ENCODE results near the gene PSME1. TPM values are rescaled to one million over a fixed set of nuclear protein-coding genes. Genes with fewer than 3 reads are reported as not detected.
A peak's percentile ranks its signal among the peaks of the same experiment; 100 is the strongest.

The PSME1 gene
- total RNA-seq, 4 donors from 2014 or later: 63.3 to 158 (median 87.5) TPM

- Histone ChIP-seq H3K27ac (no peak overlapping the region), H3K36me3 (peaks cover 0 to 64% of the 10 kb centered on the region in 2 donors), H3K4me1 (peaks cover 12 to 16% of the 10 kb centered on the region in 2 donors), H3K9me3 (no peaks in the 10 kb centered on the region), H3K4me3 (no peak overlapping the region), H3K27me3 (no peaks in the 10 kb centered on the region)
- intact Hi-C loops (cut with DNase I; ENCODE audit: low total_unique reads) (no loop called here), in situ Hi-C loops (cut with MboI; ENCODE audit: low sequenced_read_pairs in 4 of 4) (no loop called here)
- ATAC-seq (no peak), DNase-seq (no peak)
- TF ChIP-seq CTCF (IDR thresholded peaks at IDR 0.05 in 4 of 5, conservative IDR thresholded peaks at IDR 0.05 in 1 of 5) (no peak), POLR2A (IDR thresholded peaks at IDR 0.05) (no peak)
These were observed 49.7 kb downstream of the PSME1 start for GRCh38 chr14:24185741-24186140.

GRCh38 chr14:24186831-24187538, 51.0 kb downstream of the PSME1 start:
- intact Hi-C loops (cut with DNase I; ENCODE audit: low total_unique reads) (no loop called here), in situ Hi-C loops (cut with MboI; ENCODE audit: low sequenced_read_pairs in 4 of 4) (no loop called here)
- peaks cover 12 to 16% of the 10 kb centered on the region in 2 donors for H3K4me1 ChIP-seq
- H3K9me3 ChIP-seq: no peaks in the 10 kb centered on the region
- TF ChIP-seq CTCF (IDR thresholded peaks at IDR 0.05 in 4 of 5, conservative IDR thresholded peaks at IDR 0.05 in 1 of 5) (no peak), POLR2A (IDR thresholded peaks at IDR 0.05) (no peak)
- DNase-seq: no peak
- H3K36me3 ChIP-seq: peaks cover 0 to 58% of the 10 kb centered on the region in 2 donors
- no peaks in the 10 kb centered on the region for H3K27me3 ChIP-seq
- H3K27ac ChIP-seq: peak overlapping the region in 1 of 4 donors; percentile 89
- ATAC-seq: no peak
- H3K4me3 ChIP-seq: peak overlapping the region in 1 of 4 donors; percentile 84

- peaks cover 0 to 58% of the 10 kb centered on the region in 2 donors for H3K36me3 ChIP-seq
- no peak for DNase-seq
These were observed 51.5 kb downstream of the PSME1 start for GRCh38 chr14:24187539-24187915.

More at GRCh38 chr14:24187539-24187915, 51.5 kb downstream of the PSME1 start:
- Histone ChIP-seq H3K4me1 (peaks cover 12 to 16% of the 10 kb centered on the region in 2 donors), H3K4me3 (peak overlapping the region in 3 of 4 donors; percentile 80 to 84 (median 84)), H3K27me3 (no peaks in the 10 kb centered on the region), H3K9me3 (no peaks in the 10 kb centered on the region), H3K27ac (peak overlapping the region; percentile 83 to 90 (median 86))
- in situ Hi-C loops (cut with MboI; ENCODE audit: low sequenced_read_pairs in 4 of 4): no loop called here
- no peak for ATAC-seq
- intact Hi-C loops (cut with DNase I; ENCODE audit: low total_unique reads): no loop called here
- TF ChIP-seq CTCF (IDR thresholded peaks at IDR 0.05 in 4 of 5, conservative IDR thresholded peaks at IDR 0.05 in 1 of 5) (no peak), POLR2A (IDR thresholded peaks at IDR 0.05) (no peak)

Small RNAs within 50 kb of the gene (microRNA-seq; reads per million reads assigned to microRNA genes)
- gene MIR7703 (ENCODE audit: borderline replicate concordance in 2 of 2): 0 to 1.2 reads per million in 2 donors

Other genes with a start within 250 kb of the PSME1 start
- 10 to 100 TPM; 26.0 to 56.2 (median 44.1) TPM for gene DHRS4, start 182.4 kb upstream of the PSME1 start, total RNA-seq
- 10 to 100 TPM; 12.1 to 40.2 (median 25.0) TPM for gene DHRS4L2, start 147.3 kb upstream of the PSME1 start, total RNA-seq
- under 1 TPM in 2 of 4 donors, not detected in 2; 0.04 to 0.31 TPM for gene CARMIL3, start 84.2 kb upstream of the PSME1 start, total RNA-seq
- gene CPNE6, start 64.6 kb upstream of the PSME1 start, total RNA-seq: not detected
- 1 to 10 TPM; 1.9 to 9.8 (median 3.6) TPM for gene PCK2, start 41.9 kb upstream of the PSME1 start, total RNA-seq
- 100 to 1,000 TPM in 1 of 4 donors, 10 to 100 TPM in 3; 52.4 to 113 (median 88.7) TPM for gene DCAF11, start 21.4 kb upstream of the PSME1 start, total RNA-seq
- 1 to 10 TPM in 3 of 4 donors, under 1 TPM in 1; 0.82 to 4.5 (median 2.4) TPM for gene NRL, start 21.2 kb upstream of the PSME1 start, total RNA-seq
- 10 to 100 TPM; 45.3 to 91.3 (median 65.4) TPM for gene FITM1, start 5.5 kb upstream of the PSME1 start, total RNA-seq
- 10 to 100 TPM; 13.6 to 18.8 (median 16.3) TPM for gene EMC9, start 5.4 kb downstream of the PSME1 start, total RNA-seq
- 10 to 100 TPM; 13.7 to 53.2 (median 21.5) TPM for gene PSME2, start 10.4 kb downstream of the PSME1 start, total RNA-seq
- 100 to 1,000 TPM in 1 of 4 donors, 10 to 100 TPM in 3; 63.3 to 140 (median 82.4) TPM for gene RNF31, start 11.3 kb downstream of the PSME1 start, total RNA-seq
- gene IRF9, start 25.1 kb downstream of the PSME1 start, total RNA-seq: 10 to 100 TPM in 3 of 4 donors, 1 to 10 TPM in 1; 6.5 to 36.7 (median 11.9) TPM
- gene REC8, start 35.9 kb downstream of the PSME1 start, total RNA-seq: 1 to 10 TPM in 1 of 4 donors, under 1 TPM in 2, not detected in 1; 0.27 to 3.1 (median 0.82) TPM
- gene IPO4, start 52.6 kb downstream of the PSME1 start, total RNA-seq: 10 to 100 TPM; 35.7 to 73.2 (median 55.4) TPM
- gene TM9SF1, start 59.2 kb downstream of the PSME1 start, total RNA-seq: 10 to 100 TPM; 31.4 to 46.4 (median 36.7) TPM
- gene TSSK4, start 69.5 kb downstream of the PSME1 start, total RNA-seq: not detected
- 10 to 100 TPM; 13.6 to 29.8 (median 20.7) TPM for gene CHMP4A, start 77.3 kb downstream of the PSME1 start, total RNA-seq
- 10 to 100 TPM in 3 of 4 donors, 1 to 10 TPM in 1; 6.7 to 19.2 (median 13.9) TPM for gene MDP1, start 79.9 kb downstream of the PSME1 start, total RNA-seq
- gene NEDD8, start 96.2 kb downstream of the PSME1 start, total RNA-seq: 100 to 1,000 TPM; 141 to 178 (median 162) TPM
- gene GMPR2, start 96.7 kb downstream of the PSME1 start, total RNA-seq: 10 to 100 TPM; 15.4 to 44.8 (median 27.4) TPM
- 10 to 100 TPM; 41.4 to 77.1 (median 50.7) TPM for gene TINF2, start 106.4 kb downstream of the PSME1 start, total RNA-seq
- under 1 TPM in 1 of 4 donors, not detected in 3; 0.20 TPM for gene TGM1, start 127.0 kb downstream of the PSME1 start, total RNA-seq
- gene RABGGTA, start 135.4 kb downstream of the PSME1 start, total RNA-seq: 10 to 100 TPM; 20.9 to 32.8 (median 28.0) TPM
- gene DHRS1, start 163.6 kb downstream of the PSME1 start, total RNA-seq: 10 to 100 TPM in 2 of 4 donors, 1 to 10 TPM in 2; 1.9 to 12.2 (median 8.2) TPM
- 10 to 100 TPM; 27.2 to 43.5 (median 32.2) TPM for gene NOP9, start 163.7 kb downstream of the PSME1 start, total RNA-seq
- 1 to 10 TPM in 1 of 4 donors, under 1 TPM in 3; 0.39 to 1.5 (median 0.88) TPM for gene CIDEB, start 171.8 kb downstream of the PSME1 start, total RNA-seq
- gene LTB4R2, start 173.9 kb downstream of the PSME1 start, total RNA-seq: 1 to 10 TPM in 2 of 4 donors, under 1 TPM in 2; 0.39 to 3.3 (median 2.0) TPM
- gene LTB4R, start 175.3 kb downstream of the PSME1 start, total RNA-seq: 1 to 10 TPM in 2 of 4 donors, under 1 TPM in 2; 0.13 to 2.2 (median 0.75) TPM
- 10 to 100 TPM in 1 of 4 donors, 1 to 10 TPM in 3; 7.9 to 16.6 (median 8.7) TPM for gene ADCY4, start 198.9 kb downstream of the PSME1 start, total RNA-seq
- 1 to 10 TPM in 2 of 4 donors, under 1 TPM in 2; 0.66 to 1.6 (median 0.97) TPM for gene RIPK3, start 203.8 kb downstream of the PSME1 start, total RNA-seq
- 10 to 100 TPM in 1 of 4 donors, 1 to 10 TPM in 3; 4.6 to 13.2 (median 7.5) TPM for gene NFATC4, start 232.0 kb downstream of the PSME1 start, total RNA-seq

Data from gastrocnemius medialis (tissue), 4 donors.